Gastroesophageal sphincter (tissue), 3 donors: ENCODE data around the gene AZGP1.

ENCODE experiments used
- CTCF ChIP-seq, 4 experiments: fragments of 200-600 bp in 2 of 4; fragments of 450-650 bp in 2 of 4; sonication (generic) in 1 of 4; IDR thresholded peaks; one replicate each; pipeline ENCODE4 v1.5.1; 2017 to 2019; ENCODE audit warnings: antibody characterized with exemption in 4 of 4, mild to moderate bottlenecking in 2 of 4, moderate library complexity in 2 of 4
- EP300 ChIP-seq: sonication (generic); formaldehyde crosslinking; IDR thresholded peaks from one replicate; pipeline ENCODE4 v1.6.1; 2017; ENCODE audit warnings: antibody characterized with exemption, mild to moderate bottlenecking
- POLR2A ChIP-seq, 2 donors: fragments of 450-650 bp; IDR thresholded peaks; one replicate each; pipeline ENCODE4 v1.6.1; 2017; ENCODE audit warnings: antibody characterized with exemption in 2 of 2, mild to moderate bottlenecking in 2 of 2, moderate library complexity in 1 of 2
- POLR2AphosphoS5 ChIP-seq: sonication (generic); formaldehyde crosslinking; IDR thresholded peaks from one replicate; pipeline ENCODE4 v1.6.1; 2017; ENCODE audit warnings: antibody characterized with exemption

- no peak for TF ChIP-seq CTCF (IDR thresholded peaks at IDR 0.05)
- TF ChIP-seq POLR2A (IDR thresholded peaks at IDR 0.05): no peak
- TF ChIP-seq EP300: no peak
- TF ChIP-seq POLR2AphosphoS5: no peak
Measured at GRCh38 chr7:99974681-99975080, 1.1 kb downstream of the AZGP1 start.
